Activated gamma-delta T cell (primary cell): ENCODE data around the gene YARS1.

Experiments used
- DNase-seq: peaks from one replicate; lab custom pipeline; 2025; lab: John Stamatoyannopoulos, UW

Gene YARS1

GRCh38 chr1:32765570-32766327 is 51.4 kb downstream of the YARS1 start:
- no peak for DNase-seq

- DNase-seq, result no peak
Measured at GRCh38 chr1:32764826-32765569, 52.2 kb downstream of the YARS1 start.

- no peak for DNase-seq
Measured at GRCh38 chr1:32763221-32763620, 53.9 kb downstream of the YARS1 start.

- no peak for DNase-seq
Measured at GRCh38 chr1:32761936-32762335, 55.2 kb downstream of the YARS1 start.

GRCh38 chr1:32761253-32761877 is 55.8 kb downstream of the YARS1 start:
- DNase-seq, result no peak

GRCh38 chr1:32759997-32760623 is 57.0 kb downstream of the YARS1 start:
- DNase-seq, result no peak

- no peak for DNase-seq
Measured at GRCh38 chr1:32759521-32759981, 57.6 kb downstream of the YARS1 start.

GRCh38 chr1:32758795-32759430 is 58.2 kb downstream of the YARS1 start:
- no peak for DNase-seq

GRCh38 chr1:32758177-32758794 is 58.9 kb downstream of the YARS1 start:
- no peak for DNase-seq

- DNase-seq, result no peak
Measured at GRCh38 chr1:32757213-32757895, 59.8 kb downstream of the YARS1 start.

- DNase-seq, result no peak
Measured at GRCh38 chr1:32755810-32756159, 61.4 kb downstream of the YARS1 start.

- no peak for DNase-seq
Measured at GRCh38 chr1:32755098-32755809, 61.9 kb downstream of the YARS1 start.

- no peak for DNase-seq
Measured at GRCh38 chr1:32754317-32755097, 62.7 kb downstream of the YARS1 start.

- DNase-seq, result peak; percentile 52
Measured at GRCh38 chr1:32753532-32754316, 63.4 kb downstream of the YARS1 start.

- DNase-seq, result no peak
Measured at GRCh38 chr1:32749771-32750170, 67.4 kb downstream of the YARS1 start.

GRCh38 chr1:32749332-32749731 is 67.8 kb downstream of the YARS1 start:
- no peak for DNase-seq

GRCh38 chr1:32748926-32749325 is 68.2 kb downstream of the YARS1 start:
- DNase-seq, result no peak

- no peak for DNase-seq
Measured at GRCh38 chr1:32748348-32748747, 68.8 kb downstream of the YARS1 start.

- DNase-seq, result no peak
Measured at GRCh38 chr1:32746130-32746529, 71.0 kb downstream of the YARS1 start.
